HG02840 (cell line): ENCODE measurements around the gene WASF1.
"Not testable (repeated sequence)": the region's sequence is repeated elsewhere in the genome, so short reads cannot be mapped to it uniquely, and the experiment has no call there.

Experiments used
- ATAC-seq: cut with Tn5 transposase; IDR thresholded peaks from one replicate; pipeline ENCODE4 v1.9.1; 2021; ENCODE audit warnings: mild to moderate bottlenecking, moderate library complexity, moderate number of reproducible peaks; ENCODE audit not compliant: unreplicated experiment, low FRiP score

The WASF1 gene

DNA sequence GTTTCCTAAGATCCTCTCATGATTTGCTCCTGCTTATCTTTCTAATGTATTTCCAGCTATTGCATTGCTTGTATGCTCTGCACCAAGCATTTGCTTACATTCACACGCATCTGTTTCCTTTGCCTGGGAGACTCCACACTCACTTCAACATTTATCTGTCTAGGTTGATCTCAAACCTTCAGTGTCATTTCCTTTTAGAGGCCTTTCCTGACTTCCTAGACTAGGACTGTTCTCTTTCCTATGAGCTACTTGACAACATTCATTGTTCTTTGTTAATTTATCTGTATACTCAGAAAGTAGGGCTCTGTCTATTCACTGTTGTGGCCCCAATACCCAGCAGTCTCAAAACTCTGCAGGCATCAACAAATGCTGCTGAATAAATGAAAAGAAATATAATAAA lies 84.4 kb downstream of the WASF1 start:
- ATAC-seq: no peak

DNA sequence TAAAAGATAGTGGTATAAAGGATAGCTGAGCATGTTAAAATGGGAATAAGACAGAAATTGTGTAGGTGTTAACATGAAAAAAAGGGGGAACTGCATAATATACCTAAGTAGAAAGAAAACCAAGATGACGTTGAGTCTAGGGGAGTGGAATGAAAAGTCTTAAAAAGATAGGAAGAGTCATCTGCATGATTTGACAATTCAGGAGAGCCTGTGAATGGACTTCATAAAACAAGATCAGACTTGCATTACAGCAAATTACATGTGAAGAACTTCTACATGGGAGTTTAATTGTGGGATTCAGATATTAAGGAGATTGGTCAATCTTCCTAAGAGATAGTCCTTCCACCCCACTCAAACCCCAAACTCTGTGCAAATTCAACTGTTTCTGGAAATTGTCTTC lies 85.5 kb downstream of the WASF1 start:
- no peak for ATAC-seq

DNA sequence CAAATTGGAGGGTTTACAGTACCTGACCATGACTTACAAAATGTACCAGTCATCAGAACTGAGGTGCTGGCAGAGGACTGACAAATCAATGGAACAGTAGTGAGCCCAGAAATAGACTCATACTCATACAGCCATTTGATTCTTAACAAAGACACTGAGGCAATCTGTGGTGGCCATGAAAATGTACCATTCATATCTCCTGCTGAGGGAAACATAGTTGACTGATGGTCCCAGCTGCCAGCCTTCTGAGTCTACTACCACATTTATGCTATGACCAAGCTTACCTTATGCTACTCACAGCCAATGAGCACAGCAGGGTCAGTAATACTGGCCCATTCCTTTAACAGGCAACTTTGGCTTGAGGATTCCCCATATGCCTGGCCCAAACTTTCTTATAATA lies 88.6 kb downstream of the WASF1 start:
- no peak for ATAC-seq

DNA sequence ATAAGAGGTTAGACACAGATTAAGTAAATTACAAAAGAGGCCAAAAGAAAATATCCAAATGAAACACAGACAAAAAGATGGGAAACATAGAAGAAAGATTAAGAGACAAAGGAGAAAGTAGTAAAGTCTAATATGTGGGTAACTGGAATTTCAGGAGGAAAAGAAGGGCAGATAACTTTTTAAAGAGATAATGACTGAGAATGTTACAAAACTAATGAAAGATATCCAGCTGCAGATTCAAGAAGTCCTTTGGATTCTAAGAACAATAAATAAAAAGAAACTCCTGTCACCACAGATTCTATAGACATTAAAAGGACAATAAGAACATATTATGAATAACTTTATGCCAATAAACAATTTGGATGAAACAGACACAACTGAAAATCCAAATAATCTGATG lies 90.1 kb downstream of the WASF1 start:
- ATAC-seq: no peak

DNA sequence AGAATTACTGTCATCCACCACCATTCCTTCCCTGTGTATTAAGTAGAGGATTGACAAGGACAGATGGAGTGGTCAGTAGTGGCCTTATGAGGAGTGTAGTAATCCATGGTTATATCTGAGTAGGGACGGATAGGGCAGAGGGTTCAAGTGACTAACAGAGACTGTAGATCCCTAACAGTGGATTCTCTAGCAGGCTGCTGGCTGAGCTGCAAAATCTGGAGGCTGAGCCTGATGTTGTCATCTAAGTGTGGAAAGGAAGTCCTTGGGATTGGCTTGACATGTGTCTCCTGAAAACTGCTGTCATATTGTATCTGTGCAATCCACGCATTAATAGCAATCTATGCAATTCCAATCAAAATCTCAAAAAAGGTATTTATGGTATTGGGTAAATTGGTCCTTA lies 94.2 kb downstream of the WASF1 start:
- ATAC-seq: no peak

DNA sequence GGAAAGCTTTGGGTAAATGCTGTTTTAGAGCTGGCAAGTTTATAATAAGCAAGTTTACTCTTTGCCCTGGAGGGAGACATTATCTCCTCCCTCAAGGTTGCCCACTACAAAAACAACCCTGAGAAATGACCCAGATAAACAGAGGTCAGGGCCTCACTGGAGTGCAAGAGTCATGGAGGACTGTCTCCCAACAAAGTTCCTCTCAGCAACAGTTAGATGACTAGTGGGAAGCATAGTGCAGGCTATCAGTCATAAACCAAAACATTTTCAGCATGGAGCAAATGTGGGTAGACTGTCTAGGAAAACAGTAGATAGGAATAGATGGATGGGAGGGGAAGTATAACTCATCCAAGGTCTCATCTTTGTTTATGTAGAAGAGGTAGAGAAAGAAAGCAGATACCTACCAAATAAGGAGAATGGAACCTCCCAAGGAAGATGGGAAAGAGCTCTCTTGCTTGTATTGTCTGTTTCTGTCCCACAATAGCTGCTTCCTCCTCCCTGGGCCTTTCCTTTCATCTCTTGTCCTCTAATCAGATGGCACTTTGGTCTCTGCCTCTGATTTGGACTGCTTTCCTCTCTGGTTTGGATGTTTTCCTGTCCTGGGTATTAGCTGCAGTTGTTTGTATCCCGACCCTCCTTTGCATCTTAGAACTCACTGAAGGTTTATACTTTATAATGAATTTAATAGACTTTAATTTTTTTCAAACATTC lies 95.4 kb downstream of the WASF1 start:
- ATAC-seq: no peak

DNA sequence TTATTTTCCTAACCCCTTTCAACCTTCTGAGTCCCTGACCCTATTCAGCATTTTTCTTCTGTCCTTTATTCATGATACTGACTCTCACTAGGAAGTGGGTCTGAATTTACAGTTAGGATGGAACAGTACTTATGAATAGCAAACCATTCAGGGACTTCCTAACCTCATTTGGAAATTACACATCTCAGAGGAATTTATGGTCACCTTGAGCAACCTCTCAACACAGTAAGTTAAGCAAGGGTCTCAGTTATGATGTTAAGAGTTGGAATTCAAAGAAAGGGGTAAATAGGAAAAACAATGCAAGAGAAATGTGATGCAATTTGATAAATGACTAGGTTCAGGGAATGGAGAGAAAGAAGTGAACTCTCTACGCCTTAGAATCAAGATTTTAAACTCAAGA lies 104.1 kb downstream of the WASF1 start:
- no peak for ATAC-seq

DNA sequence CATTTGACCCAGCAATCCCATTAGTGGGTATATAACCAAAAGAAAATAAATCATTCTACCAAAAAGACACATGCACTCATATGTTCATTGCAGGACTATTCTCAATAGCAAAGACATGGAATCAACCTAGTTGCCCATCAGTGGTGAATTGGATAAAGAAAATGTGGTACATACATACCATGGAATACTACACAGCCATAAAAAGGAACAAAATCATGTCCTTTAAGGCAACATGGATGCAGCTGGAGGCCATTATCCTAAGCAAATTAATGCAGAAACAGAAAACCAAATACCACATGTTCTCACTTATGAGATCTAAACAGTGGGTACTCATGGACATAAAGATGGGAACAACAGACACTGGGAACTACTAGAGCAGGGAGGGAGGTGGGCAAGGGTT lies 106.0 kb downstream of the WASF1 start:
- ATAC-seq: not testable (repeated sequence)

DNA sequence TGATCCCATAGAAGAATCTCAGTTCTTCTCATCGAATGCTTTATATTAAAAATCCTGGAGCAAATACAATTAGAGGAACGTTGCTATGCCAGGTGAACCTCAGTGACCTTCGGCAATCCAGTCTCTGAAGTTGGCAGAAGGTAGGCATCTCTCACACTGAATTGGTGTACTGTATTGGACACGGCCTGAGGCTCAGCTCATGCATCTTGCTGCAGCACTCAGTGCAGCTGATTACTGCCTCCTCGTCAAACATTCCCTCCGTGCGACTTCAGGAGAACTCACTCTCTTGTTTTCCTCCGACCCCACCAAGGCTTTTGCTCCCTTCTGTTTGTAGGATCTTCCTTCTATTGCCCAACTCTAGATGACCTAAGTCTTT lies 110.9 kb downstream of the WASF1 start:
- no peak for ATAC-seq

DNA sequence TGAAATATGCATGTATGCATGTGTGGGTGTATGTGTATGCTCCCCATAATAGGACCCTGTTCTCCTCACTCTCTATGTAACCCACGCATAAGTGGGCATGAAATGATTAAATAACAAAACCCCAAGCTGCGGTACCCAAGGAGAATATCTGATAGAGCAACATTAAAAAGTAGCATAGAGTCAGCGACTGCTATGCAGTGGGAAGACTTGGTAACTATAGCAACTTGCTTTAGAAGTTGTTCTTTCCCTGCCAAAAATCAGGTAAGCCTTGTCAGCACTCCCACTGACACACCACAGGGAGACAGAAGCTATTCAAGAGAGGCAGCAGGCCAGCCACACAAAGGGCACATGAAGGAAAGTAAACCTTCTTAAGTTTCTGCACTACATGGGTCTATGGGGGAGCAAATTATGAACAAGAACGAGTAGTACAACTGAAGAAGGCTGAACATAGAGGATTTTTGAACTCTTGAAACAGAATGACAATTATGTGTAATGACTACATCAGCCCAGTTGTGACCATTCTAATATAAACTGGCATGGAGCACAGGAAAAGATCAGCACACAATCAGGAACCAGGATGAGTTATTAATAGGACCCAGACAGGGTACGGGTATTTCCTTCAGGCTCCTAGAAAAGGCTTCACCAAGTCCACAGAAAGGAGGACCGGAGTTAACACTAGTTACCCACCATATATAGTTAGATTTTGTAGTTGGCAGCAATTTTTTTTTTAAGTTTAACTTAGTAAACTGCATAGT lies 111.5 kb downstream of the WASF1 start:
- ATAC-seq: no peak

DNA sequence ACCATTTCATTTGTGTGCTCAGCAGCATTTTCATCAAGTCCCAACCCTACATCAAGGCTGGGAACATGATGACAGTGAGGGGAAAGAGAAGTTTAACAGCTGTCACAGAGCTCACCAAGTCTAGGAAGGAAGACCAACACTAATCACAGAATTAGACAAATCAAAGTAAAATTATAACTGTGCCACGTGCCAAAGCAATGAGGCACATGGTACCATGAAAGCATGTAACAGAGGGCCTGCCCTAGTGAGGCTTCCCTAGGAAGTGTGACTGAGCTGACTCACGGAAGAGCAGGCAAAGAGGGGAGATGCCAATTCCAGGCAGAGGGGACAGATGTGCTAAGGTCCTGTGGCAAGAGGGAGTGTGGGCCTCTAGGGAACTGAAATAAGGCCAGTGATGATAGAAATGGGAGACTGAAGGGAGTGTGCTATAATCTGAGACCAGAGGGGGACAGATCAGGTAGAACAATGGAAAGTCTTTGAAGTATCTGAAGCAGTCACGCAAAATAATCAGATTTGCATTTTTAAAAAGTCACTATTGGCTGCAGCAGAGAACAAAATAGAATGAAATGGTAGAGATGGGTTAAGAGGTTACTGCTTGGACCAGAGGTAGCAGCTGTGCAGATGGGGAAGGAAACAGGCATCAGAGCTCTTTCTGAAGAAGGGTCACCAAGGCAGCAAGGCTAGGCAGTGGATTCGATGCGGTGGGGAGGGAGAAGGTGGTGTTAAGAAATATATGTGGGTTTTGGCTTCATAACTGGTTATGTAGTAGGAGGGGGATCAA lies 114.5 kb downstream of the WASF1 start:
- no peak for ATAC-seq

DNA sequence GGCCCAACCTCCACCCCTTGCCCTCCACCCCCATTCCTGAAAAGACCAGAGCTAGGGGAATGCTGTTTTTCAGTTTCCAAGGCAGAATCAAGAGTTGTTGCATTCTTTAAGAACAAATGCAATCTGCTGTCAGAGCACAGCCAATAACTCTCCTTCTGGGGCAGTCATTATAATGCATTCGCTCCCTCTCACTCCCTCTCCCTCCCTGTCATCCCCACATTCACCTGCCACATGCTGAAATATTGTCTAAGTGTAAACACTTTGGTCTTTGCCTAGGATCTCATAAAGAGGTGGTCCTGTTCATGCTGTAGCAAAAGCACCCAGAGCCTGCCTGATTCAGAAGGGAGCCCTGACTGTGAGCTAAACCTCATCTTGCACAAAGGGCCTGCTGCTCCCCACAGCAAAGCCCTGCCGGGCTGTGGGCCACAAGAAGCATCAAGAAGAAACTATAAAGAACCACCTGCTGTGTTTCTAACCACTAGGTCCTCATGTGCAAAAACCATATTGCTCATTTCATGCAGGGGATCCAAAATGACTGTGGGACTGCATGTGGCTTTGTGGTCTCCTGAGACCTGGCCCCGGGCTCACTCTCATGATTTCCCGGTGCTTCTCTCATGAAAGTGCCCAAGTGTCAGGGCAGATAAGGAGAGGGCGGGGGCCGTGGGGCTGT lies 115.7 kb downstream of the WASF1 start:
- ATAC-seq: no peak

DNA sequence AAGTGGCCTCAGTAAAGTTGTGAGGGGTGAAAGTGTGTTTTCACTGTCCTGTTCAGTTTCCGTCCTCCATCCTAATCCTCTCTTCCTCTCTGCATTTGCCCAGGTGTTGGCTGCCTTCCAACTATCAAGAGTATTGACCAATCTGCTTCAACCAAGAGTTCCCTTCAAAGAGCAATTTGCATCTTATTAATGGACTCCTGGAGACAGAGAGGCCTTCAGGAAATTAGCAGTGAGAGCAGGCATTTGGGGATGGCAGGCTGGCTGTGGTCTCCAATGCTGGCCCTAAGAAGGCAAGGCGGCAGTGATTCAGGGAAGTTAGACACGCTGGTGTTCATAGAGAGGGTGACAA lies 124.1 kb downstream of the WASF1 start:
- no peak for ATAC-seq

DNA sequence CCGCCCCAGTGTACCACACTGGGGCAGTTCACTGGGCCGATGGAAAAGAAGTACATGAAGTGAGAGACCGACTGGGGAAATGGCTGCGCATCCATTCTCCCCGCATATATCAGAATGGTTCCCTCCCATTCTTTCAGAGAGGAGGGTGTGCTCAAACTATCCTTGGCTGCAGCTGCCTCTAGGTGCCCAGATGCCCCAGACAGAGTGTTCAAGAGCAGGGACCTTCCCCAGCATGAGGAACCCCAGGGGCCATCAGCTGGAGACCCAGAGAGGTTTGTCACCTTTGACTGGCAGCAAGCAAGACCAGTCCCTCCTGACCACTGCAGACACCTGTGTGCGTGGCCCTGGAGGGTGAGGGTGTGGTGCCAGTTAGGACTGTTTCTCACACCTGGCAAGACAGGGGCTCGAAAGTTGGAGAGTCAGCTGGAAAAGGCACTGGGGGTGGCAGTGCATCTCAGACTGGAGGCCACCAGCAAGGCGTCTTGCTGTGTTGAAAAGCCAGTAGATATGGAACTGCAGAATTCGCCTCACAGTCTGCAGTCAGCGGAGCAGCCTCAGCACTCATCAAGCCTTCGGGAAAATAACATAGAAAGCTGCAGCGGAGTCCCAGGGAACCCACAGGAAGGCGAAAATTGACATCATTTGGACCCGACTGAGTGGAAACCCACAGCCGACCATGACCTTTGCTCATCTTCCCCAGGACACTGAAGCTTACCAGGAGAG lies 124.6 kb downstream of the WASF1 start:
- no peak for ATAC-seq

DNA sequence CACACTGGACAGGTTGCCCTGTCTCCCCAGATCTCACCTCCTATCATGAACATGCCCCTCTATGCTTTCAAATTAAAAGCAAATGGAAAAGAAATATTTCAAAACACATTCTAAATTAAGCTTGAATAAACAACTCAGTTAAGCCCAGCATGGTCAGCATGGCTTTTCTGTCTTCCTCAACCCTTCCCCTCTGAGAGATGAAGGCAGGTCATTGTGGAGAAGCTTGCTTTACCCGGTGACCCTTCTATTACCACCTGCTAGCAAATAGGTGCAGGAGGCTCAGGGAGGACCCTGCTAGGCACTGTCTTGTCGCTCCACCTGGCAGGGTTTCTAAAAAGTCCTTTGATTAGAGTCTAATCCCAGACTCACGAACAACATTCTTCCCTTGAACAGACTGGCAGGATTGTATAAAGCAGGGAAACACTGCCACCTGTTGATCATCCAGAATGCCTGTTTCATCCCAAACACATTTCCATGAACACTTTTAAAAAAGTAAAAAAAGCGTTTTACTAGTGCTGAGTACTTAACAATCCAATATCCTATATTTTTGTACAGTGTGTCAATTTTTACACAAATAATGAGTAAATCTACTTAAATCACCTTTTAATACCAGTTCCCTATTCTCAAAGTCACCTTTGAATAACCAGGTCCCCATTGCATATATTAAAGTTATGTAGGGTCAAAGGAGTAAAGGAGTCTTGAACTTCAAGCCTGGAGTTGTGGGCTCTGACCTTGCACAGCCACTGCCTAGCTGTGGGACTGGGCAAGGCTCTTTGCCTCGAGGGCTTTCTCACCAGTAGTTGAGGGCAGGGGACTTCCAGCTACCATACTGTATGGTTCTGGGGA lies 125.9 kb downstream of the WASF1 start:
- no peak for ATAC-seq

DNA sequence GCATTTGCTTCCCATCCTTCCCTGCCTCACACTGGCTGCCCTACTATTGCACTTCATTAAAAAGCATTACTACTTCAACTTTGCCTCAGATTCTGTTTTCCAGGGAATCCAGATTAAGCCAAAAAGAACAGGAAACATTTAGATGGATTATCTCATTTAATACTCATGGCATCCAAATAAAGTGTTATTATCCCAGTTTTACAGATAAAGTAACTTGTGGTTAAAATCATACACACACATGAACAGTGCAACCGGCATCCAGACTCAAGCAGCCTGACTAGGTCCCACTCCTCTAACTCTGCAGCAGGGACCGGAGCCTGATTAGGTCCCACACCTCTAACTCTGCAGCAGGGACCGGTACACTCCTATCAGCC lies 129.0 kb downstream of the WASF1 start:
- ATAC-seq: no peak
